Neural progenitor cell (in vitro differentiated cells): ENCODE measurements around the gene TSPOAP1.

Experiments
- EZH2phosphoT487 ChIP-seq: fragments of 200-600 bp; sonication (generic); IDR thresholded peaks from 2 replicates; pipeline ENCODE4 v1.6.1; 2017; ENCODE audit warnings: antibody characterized with exemption
- TF ChIP-seq, protein P1 (sequence below): fragments of 200-600 bp; sonication (generic); IDR thresholded peaks from 2 replicates; pipeline ENCODE4 v1.5.1; 2017; ENCODE audit warnings: antibody characterized with exemption, mild to moderate bottlenecking

DNA sequence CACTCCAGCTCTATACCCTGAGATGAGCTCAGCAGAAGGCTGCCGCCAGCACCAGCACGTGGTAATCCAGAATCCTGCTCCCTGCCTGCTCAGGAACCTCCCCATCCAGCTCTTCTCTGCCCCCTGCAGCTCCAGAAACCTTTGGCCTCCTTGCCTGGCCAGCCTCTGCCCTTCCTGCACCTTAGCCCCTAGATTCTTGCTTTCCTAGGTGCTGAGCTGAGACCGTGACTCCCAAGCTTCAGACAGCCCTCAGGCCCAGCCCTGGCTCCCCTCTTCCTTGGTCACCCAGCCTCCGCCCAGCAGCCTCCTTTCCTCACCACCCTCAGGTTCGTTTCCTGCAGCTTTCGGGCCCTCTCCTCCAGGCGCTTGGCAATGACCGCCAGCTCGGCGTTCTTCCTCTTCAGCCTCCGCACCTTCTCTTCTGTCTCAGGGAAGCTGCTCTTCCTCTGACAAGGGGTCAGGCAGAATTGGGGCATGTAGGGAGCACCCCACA lies 2.6 kb downstream of the TSPOAP1 start:
- TF ChIP-seq, protein P1, sequence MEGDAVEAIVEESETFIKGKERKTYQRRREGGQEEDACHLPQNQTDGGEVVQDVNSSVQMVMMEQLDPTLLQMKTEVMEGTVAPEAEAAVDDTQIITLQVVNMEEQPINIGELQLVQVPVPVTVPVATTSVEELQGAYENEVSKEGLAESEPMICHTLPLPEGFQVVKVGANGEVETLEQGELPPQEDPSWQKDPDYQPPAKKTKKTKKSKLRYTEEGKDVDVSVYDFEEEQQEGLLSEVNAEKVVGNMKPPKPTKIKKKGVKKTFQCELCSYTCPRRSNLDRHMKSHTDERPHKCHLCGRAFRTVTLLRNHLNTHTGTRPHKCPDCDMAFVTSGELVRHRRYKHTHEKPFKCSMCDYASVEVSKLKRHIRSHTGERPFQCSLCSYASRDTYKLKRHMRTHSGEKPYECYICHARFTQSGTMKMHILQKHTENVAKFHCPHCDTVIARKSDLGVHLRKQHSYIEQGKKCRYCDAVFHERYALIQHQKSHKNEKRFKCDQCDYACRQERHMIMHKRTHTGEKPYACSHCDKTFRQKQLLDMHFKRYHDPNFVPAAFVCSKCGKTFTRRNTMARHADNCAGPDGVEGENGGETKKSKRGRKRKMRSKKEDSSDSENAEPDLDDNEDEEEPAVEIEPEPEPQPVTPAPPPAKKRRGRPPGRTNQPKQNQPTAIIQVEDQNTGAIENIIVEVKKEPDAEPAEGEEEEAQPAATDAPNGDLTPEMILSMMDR = no peak
- no peak for TF ChIP-seq EZH2phosphoT487
